Cardiac muscle cell (in vitro differentiated cells and primary cell): Measurements from ENCODE around the gene POLR3K. TPM values are rescaled to one million over a fixed set of nuclear protein-coding genes. Genes with fewer than 3 reads are reported as not detected.

Experiments
- DNase-seq, 2 donors: peaks; one replicate each; pipeline versions ENCODE4 v3.0.0 to v3.0.0-alpha.2; 2010 to 2017; ENCODE audit warnings: low read depth in 1 of 2, low spot score in 1 of 2
- H3K27ac ChIP-seq: fragments of 200-600 bp; sonication (generic); 2 replicates; pipeline ENCODE4 v1.5.1; 2016
- H3K27me3 ChIP-seq: fragments of 200-600 bp; sonication (generic); 2 replicates; pipeline ENCODE4 v1.6.0; 2016; ENCODE audit warnings: control low read depth
- H3K36me3 ChIP-seq: fragments of 200-600 bp; sonication (generic); 2 replicates; pipeline ENCODE4 v1.5.1; 2016; ENCODE audit warnings: control low read depth
- H3K4me1 ChIP-seq: fragments of 200-600 bp; sonication (generic); 2 replicates; pipeline ENCODE4 v1.8.1; 2017; ENCODE audit warnings: low read depth, mild to moderate bottlenecking, mixed run types
- H3K4me3 ChIP-seq: fragments of 200-600 bp; sonication (generic); 2 replicates; pipeline ENCODE4 v1.5.1; 2016; ENCODE audit warnings: mild to moderate bottlenecking
- H3K9me3 ChIP-seq: fragments of 200-600 bp; sonication (generic); 2 replicates; pipeline ENCODE4 v1.5.1; 2017; ENCODE audit warnings: low read depth, mild to moderate bottlenecking, control low read depth
- polyA plus RNA-seq: library from polyadenylated mRNA; unstranded; fragments of >200 nt; fragmentation: Nextera tagmentation; extraction: Ambion mirVana; gene quantifications from 2 replicates; pipeline ENCODE4 v1.2.1, GENCODE V29; 2016
- total RNA-seq: library from RNA; depleted of rRNA; stranded (reverse); fragments of >200 nt; gene quantifications from 2 replicates; pipeline ENCODE4 v1.2.3, GENCODE V29; 2016
- TF ChIP-seq, protein P1 (sequence below): IDR thresholded peaks from 2 replicates; pipeline ENCODE4 v1.5.1; 2012; ENCODE audit warnings: low read depth, mild to moderate bottlenecking, low read length

POLR3K gene
- total and polyA plus RNA-seq, 2 experiments from 2014 or later = 7.1 to 29.6 TPM

DNA sequence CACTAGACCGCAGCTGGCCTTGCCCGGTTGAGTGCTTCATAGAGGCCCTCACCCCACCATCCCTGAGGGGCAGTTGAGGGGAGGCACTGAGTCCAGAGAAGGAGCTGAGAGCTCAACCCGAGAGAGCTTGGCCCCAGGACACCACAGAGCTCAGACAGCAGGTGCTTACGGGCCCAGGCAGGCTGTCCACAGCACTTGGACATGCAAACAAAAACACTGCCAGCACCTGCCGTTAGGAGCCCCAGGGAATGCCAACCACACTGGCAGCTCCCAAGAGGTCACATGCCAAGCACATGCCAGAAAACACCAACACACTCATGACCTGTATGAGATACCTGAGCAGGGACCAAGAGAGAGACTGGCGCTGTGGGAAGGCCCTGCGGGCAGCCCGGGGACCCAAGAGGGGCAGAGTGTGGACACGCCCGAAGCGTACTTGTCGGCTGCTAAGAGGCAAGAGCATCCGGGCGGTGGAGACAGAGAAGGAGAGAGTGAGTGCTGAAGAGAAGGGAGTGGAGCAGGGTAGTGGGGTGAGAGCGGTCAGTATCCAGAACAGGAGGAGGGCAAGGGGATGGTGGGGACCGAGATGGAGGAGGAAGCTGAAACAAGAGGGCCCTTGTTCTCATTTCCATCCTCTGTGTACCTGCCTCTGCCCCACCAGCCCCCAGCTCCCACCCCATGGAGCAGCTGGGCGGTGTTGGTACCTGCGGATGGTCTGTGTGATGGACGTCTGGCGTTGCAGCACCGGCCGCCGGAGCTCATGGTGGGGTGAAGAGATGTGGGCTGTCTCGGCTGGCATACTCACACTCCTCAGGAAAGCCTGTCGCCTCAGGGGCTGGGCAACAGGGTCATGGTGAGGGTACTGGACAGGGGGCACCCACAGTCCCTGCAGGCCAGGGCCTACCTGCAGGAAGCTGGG is 10.8 kb upstream of the POLR3K start:
- Histone ChIP-seq H3K36me3 (peaks cover 4% of the 10 kb centered on the region), H3K27ac (no peak overlapping the region), H3K27me3 (no peaks in the 10 kb centered on the region), H3K4me1 (no peaks in the 10 kb centered on the region), H3K4me3 (no peak overlapping the region), H3K9me3 (no peaks in the 10 kb centered on the region)
- DNase-seq = no peak
- TF ChIP-seq, protein P1, sequence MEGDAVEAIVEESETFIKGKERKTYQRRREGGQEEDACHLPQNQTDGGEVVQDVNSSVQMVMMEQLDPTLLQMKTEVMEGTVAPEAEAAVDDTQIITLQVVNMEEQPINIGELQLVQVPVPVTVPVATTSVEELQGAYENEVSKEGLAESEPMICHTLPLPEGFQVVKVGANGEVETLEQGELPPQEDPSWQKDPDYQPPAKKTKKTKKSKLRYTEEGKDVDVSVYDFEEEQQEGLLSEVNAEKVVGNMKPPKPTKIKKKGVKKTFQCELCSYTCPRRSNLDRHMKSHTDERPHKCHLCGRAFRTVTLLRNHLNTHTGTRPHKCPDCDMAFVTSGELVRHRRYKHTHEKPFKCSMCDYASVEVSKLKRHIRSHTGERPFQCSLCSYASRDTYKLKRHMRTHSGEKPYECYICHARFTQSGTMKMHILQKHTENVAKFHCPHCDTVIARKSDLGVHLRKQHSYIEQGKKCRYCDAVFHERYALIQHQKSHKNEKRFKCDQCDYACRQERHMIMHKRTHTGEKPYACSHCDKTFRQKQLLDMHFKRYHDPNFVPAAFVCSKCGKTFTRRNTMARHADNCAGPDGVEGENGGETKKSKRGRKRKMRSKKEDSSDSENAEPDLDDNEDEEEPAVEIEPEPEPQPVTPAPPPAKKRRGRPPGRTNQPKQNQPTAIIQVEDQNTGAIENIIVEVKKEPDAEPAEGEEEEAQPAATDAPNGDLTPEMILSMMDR = no peak

DNA sequence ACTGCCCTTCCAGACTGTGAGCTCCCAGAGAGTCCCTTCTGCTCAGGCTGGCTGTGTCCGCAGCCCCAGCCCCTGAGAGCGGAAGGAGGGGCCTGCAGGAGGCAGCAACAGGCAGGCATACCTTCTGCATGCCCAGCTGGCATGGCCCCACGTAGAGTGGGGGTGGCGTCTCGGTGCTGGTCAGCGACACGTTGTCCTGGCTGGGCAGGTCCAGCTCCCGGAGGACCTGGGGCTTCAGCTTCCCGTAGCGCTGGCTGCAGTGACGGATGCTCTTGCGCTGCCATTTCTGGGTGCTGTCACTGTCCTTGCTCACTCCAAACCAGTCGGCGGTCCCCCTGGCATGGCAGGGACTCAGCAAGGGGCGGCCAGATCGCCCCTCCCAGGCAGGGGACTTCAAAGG is 10.1 kb upstream of the POLR3K start:
- no peaks in the 10 kb centered on the region for H3K9me3 ChIP-seq
- peaks cover 7% of the 10 kb centered on the region for H3K36me3 ChIP-seq
- no peak overlapping the region for H3K4me3 ChIP-seq
- H3K4me1 ChIP-seq = no peaks in the 10 kb centered on the region
- H3K27ac ChIP-seq = no peak overlapping the region
- TF ChIP-seq, protein P1 = no peak
- DNase-seq = no peak
- H3K27me3 ChIP-seq = no peaks in the 10 kb centered on the region

DNA sequence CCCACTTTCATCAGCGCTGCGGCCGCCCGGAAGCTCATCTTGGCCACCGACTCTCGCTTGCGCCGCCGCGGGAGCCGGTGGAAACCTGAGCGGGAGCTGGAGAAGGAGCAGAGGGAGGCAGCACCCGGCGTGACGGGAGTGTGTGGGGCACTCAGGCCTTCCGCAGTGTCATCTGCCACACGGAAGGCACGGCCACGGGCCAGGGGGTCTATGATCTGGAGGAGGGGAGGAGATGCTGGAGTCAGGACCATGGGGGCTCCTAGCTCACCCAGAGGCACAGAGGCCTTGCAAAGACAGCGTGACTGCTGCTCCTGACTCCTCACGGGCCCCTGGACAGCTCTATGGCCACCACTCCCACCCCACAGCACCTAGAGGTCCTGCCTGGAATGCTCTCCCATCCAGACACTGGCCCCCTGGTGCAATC is 9.6 kb upstream of the POLR3K start:
- DNase-seq = no peak
- Histone ChIP-seq H3K4me3 (no peak overlapping the region), H3K4me1 (no peaks in the 10 kb centered on the region), H3K27ac (no peak overlapping the region), H3K9me3 (no peaks in the 10 kb centered on the region), H3K36me3 (peaks cover 8% of the 10 kb centered on the region), H3K27me3 (no peaks in the 10 kb centered on the region)
- TF ChIP-seq, protein P1 = no peak

DNA sequence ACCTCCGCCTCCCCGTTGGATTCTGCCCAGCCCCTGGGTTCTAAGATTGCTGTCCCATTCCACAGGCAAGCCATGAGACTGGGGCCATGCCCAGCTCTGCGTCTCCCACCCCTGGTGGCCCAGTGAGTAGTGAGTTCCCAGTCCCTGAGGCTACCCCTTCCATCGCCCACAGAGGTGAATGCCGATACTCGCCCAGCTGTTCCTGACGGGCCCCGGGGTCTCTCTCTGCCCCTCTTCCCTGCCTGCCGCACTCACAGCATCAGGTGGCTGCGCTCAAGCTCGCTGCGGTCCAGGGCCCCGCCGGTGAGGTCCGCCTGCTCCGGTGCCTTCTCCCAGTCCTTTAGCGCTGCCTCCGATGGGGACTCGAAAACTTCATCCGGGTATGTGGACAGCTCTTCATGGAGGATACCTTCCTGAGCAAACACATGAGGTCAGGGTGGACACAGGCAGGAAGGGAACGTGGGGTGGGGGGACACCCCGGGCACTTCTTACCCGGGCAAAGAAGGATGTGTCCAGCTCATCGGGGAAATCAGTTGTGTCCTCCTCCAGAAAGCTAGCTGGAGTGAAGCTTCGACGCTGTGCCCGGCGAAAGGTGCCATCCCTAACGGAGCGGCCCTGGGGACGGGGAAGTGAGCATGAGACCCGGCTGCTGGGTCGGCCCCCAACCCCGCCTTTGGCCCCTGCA is 9.0 kb upstream of the POLR3K start:
- H3K27me3 ChIP-seq = no peaks in the 10 kb centered on the region
- H3K27ac ChIP-seq = no peak overlapping the region
- TF ChIP-seq, protein P1 = no peak
- H3K4me3 ChIP-seq = no peak overlapping the region
- H3K36me3 ChIP-seq = peaks cover 11% of the 10 kb centered on the region
- no peaks in the 10 kb centered on the region for H3K4me1 ChIP-seq
- H3K9me3 ChIP-seq = no peaks in the 10 kb centered on the region
- no peak for DNase-seq

DNA sequence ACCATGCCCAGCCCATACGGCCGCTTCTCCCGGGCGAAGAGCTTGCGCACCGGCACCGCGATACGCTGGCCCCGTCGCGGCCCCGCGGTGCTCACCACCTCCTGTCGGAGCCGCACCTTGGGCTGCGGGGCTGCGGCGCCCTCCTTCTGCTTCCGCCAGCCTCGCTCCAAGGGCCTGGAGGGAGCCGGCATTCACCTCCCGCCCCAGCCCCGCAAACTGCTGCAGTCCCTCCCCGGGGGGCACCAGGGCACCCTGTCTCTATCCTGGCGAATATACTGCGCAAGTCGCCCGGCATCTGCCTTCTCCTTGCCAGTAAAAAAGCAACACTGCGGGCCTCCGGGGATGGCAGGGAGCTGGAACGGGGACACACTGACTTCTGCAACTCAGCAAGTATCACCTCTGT is 8.5 kb upstream of the POLR3K start:
- Histone ChIP-seq H3K4me3 (no peak overlapping the region), H3K27ac (no peak overlapping the region), H3K9me3 (no peaks in the 10 kb centered on the region), H3K4me1 (no peaks in the 10 kb centered on the region), H3K36me3 (peaks cover 12% of the 10 kb centered on the region), H3K27me3 (no peaks in the 10 kb centered on the region)
- TF ChIP-seq, protein P1 = no peak
- DNase-seq = no peak
